Activated CD4-positive, alpha-beta T cell treated with anti-CD3 and anti-CD28 coated beads, Interleukin-10, Interleukin-2, amounts not matched to agents 100 ng/mL and 50 ng/mL, durations not matched to agents 16 hours and 8 hours (primary cell): ENCODE data around the gene ZNF300.
"Not testable (repeated sequence)": the region's sequence is repeated elsewhere in the genome, so short reads cannot be mapped to it uniquely, and the experiment has no call there.

ENCODE experiments used
- DNase-seq: peaks from one replicate; pipeline ENCODE4 v3.0.0-alpha.2; 2020

The ZNF300 gene

DNA sequence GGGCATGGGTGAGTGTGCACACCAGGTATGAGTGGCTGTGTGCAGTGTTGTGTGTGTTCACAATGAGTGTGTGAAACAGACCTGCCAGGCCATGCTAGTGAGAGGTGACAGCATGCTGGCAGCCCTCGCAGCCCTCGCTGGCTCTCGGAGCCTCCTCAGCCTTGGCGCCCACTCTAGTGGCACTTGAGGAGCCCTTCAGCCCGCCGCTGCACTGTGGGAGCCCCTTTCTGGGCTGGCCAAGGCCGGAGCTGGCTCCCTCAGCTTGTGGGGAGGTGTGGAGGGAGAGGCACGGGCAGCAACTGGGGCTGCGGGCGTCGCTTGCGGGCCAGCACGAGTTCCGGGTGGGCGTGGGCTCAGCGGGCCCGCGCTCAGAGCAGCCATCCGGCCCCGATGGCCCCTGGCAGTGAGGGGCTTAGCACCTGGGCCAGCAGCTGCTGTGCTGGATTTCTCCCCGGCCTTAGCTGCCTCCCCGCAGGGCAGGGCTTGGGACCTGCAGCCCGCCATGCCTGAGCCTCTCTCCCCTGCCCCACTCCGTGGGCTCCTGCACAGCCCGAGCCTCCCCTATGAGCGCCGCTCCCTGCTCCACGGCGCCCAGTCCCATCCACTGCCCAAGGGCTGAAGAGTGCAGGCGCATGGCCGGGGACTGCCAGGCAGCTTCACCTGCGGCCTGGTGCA, 59.5 kb downstream of the ZNF300 start:
- not testable (repeated sequence) for DNase-seq
